Thymus (tissue), 11 donors: Measurements from ENCODE around the gene GPATCH3. TPM values are rescaled to one million over a fixed set of nuclear protein-coding genes. Genes with fewer than 3 reads are reported as not detected.

Source experiments
- DNase-seq, 9 donors: peaks; one replicate each; pipeline ENCODE4 v3.0.0-alpha.2; 2013; ENCODE audit warnings: low spot score in 9 of 9, low read depth in 6 of 9, missing footprints in 1 of 9
- H3K27ac ChIP-seq, 2 donors: one replicate each; pipeline ENCODE4 v1.5.1; 2013; ENCODE audit warnings: control low read depth in 1 of 2, low read depth in 1 of 2, low read length in 1 of 2, mild to moderate bottlenecking in 1 of 2, moderate library complexity in 1 of 2
- H3K27me3 ChIP-seq, 2 donors: one replicate each; pipeline ENCODE4 v1.5.1; 2013; ENCODE audit warnings: low read length in 1 of 2; ENCODE audit not compliant: control insufficient read depth in 2 of 2, insufficient read depth in 1 of 2
- H3K36me3 ChIP-seq, 2 donors: one replicate each; pipeline ENCODE4 v1.5.1; 2013; ENCODE audit warnings: low read length in 1 of 2, mild to moderate bottlenecking in 1 of 2, moderate library complexity in 1 of 2; ENCODE audit not compliant: control insufficient read depth in 2 of 2, insufficient read depth in 2 of 2
- H3K4me1 ChIP-seq, 2 donors: one replicate each; pipeline ENCODE4 v1.5.1; 2013; ENCODE audit warnings: low read length in 2 of 2; ENCODE audit not compliant: control insufficient read depth in 2 of 2, insufficient read depth in 2 of 2
- H3K4me3 ChIP-seq, 2 donors: one replicate each; pipeline ENCODE4 v1.5.1; 2013; ENCODE audit warnings: low read length in 2 of 2, control low read depth in 1 of 2, mild to moderate bottlenecking in 1 of 2
- H3K9me3 ChIP-seq, 2 donors: one replicate each; pipeline ENCODE4 v1.5.1; 2013; ENCODE audit warnings: low read length in 1 of 2, mild to moderate bottlenecking in 1 of 2; ENCODE audit not compliant: control insufficient read depth in 2 of 2, insufficient read depth in 1 of 2
- WGBS: extraction: QIAGEN DNeasy Blood & Tissue Kit; methylation state at CpG from one replicate; pipeline ENCODE4 v1.1.7; 2013; 5-methylcytosine and 5-hydroxymethylcytosine counted together
- polyA plus RNA-seq: library from polyadenylated mRNA; stranded (reverse); fragments of 200-250 nt; gene quantifications from one replicate; pipeline ENCODE4 v1.2.3, GENCODE V29; 2013
- total RNA-seq: library from RNA; stranded (reverse); fragments of 120-200 nt; gene quantifications from one replicate; pipeline ENCODE4 v1.2.4, GENCODE V29; 2013
- donor health status: healthy.

The GPATCH3 gene
- total and polyA plus RNA-seq, 2 donors = 10.4 to 15.8 TPM

DNA sequence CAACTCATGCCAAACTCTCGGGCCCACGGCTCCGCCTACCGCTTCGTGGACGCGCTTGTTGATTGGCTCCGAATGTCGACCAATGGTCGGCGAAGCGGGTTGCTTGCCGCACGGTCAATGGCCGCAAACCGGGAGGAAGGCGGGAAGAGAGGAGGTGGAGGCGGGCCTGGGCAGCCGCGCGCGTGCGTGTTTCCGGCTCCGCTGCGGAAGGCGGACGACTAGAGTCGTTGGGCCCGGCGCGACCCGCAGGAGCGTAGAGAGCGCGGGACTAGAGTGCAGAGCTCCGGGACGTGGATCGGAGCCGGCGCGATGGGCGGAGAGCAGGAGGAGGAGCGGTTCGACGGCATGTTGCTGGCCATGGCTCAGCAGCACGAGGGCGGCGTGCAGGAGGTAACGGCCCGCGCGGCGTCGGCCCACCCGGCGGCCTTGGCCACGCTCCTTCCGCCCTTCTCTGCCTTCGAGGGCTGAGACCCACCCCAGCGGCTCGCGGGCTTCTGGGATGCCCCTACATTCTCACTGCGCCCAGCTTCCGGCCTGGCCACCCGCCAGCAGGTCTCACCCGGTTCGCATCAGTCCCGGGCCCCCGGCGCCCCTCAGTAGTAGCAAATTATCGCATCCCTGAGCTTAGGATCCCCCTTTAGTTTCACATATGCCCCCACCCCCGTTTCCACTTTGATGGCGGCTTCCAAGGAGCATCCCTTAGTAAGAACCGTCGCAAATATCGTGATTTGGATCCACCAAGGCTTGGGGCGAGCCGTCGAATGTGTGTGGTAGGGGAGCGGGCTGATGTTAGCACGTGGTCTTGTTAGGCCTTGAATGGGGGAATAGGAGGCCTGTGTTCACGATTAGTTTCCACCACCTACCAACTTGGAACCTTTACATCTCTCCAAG is 21.5 kb upstream of the GPATCH3 start, which contains the start of gene NUDC:
TSS of gene NUDC (plus strand) at position 204 of the 891 bp plus-strand sequence. CDS start at position 310, 106 bp downstream.
- peak within 1 kb of the TSS; percentile 87 to 91 for H3K27ac ChIP-seq
- H3K27me3 ChIP-seq = no peaks in the 10 kb centered on the region
- peak; percentile 86 to 97 (median 94) for DNase-seq
- under 1% methylated on average over 83 of the region's 83 CpGs for WGBS
- no peaks in the 10 kb centered on the region for H3K9me3 ChIP-seq
- H3K36me3 ChIP-seq = peaks cover 23 to 25% of the 10 kb centered on the region in 2 donors
- peaks cover 15 to 20% of the 10 kb centered on the region in 2 donors for H3K4me1 ChIP-seq
- H3K4me3 ChIP-seq = peak within 1 kb of the TSS; percentile 78 to 87

DNA sequence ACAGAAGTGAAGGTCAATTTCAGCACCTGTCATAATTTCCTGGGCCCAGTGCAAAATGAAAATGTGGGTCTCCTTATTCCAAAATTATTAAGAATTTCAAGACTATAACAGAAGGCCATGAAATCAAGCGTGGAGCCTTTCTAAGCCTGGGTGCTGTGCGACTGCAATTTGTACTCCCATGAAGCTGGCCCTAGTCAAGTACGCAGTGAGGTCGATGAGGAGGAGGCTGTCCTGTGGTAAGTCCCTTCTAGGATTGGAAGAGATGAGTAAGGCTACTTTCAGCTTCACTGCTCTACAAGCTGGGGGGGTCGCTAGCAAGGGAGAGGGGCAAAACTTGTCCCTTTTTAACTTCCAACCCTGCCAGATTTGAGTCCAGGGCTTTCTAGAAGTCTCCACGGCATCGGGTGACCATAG is 20.9 kb upstream of the GPATCH3 start:
- DNase-seq = no peak
- WGBS = 28% methylated on average over 7 of the region's 7 CpGs
- no peaks in the 10 kb centered on the region for H3K9me3 ChIP-seq
- peaks cover 17 to 19% of the 10 kb centered on the region in 2 donors for H3K36me3 ChIP-seq
- H3K27ac ChIP-seq = peak overlapping the region; percentile 70 to 80
- peaks cover 15 to 20% of the 10 kb centered on the region in 2 donors for H3K4me1 ChIP-seq
- H3K27me3 ChIP-seq = no peaks in the 10 kb centered on the region
- H3K4me3 ChIP-seq = peak overlapping the region; percentile 78 to 87

- H3K36me3 ChIP-seq = no peaks in the 10 kb centered on the region
- H3K4me3 ChIP-seq = no peak overlapping the region
- no peak for DNase-seq
- H3K27ac ChIP-seq = no peak overlapping the region
- no peaks in the 10 kb centered on the region for H3K4me1 ChIP-seq
- 87% methylated on average over 5 of the region's 5 CpGs for WGBS
- peaks cover 0 to 3% of the 10 kb centered on the region in 2 donors for H3K27me3 ChIP-seq
- no peaks in the 10 kb centered on the region for H3K9me3 ChIP-seq
These were observed 15.1 kb upstream of the GPATCH3 start for GRCh38 chr1:26915204-26915842.

DNA sequence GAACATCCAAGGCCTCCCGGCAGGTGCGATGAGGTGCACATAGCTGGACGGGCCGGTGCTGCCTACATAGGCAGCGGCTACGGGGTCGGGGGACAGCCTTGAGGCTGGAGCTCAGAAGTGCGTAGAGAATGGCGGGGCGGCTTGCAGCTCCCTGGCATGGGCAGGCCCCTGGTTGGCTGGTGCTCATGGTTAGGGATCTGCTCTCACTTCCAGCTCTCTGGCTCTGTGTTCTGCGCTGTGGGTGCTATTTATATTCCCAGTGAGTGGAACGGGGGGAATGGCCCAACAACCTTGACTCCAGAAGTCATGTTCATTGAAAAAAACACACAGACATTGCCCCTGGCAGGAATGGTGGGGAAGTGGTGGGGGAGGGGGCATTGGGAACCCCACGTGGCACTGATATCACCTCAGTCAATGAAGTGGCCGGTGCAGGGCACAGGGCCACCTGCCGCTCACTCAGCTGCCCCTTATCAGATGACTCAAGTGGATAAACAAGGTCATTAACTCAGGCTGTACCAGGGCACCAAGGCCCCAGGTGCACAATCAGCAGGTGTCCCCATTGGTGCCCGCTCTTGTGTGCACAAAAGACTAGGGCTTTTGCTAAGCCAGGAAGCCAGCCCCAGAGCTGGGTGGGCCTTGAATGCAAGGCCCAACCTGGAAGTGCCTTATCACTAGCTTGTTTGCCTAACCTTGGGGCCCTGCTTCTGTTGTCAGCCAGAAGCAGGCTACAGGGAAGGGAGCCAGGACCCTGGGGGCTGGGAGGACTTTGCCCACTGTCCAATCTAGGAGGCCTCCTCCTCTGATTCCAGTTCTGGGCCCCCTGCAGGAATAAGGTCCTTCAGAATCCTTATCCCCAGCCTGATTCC is 13.7 kb upstream of the GPATCH3 start, which contains the start of gene NR0B2:
TSS of gene NR0B2 (minus strand) at position 222 of the 866 bp plus-strand sequence. CDS start at position 187, 35 bp downstream.
- H3K27ac ChIP-seq = no peak within 1 kb of the TSS
- H3K9me3 ChIP-seq = no peaks in the 10 kb centered on the region
- no peaks in the 10 kb centered on the region for H3K4me1 ChIP-seq
- DNase-seq = no peak
- no peaks in the 10 kb centered on the region for H3K36me3 ChIP-seq
- peaks cover 0 to 3% of the 10 kb centered on the region in 2 donors for H3K27me3 ChIP-seq
- 93% methylated on average over 16 of the region's 16 CpGs for WGBS
- no peak within 1 kb of the TSS for H3K4me3 ChIP-seq

- no peaks in the 10 kb centered on the region for H3K9me3 ChIP-seq
- WGBS = 82% methylated on average over 5 of the region's 5 CpGs
- no peaks in the 10 kb centered on the region for H3K36me3 ChIP-seq
- peaks cover 0 to 3% of the 10 kb centered on the region in 2 donors for H3K27me3 ChIP-seq
- no peak overlapping the region for H3K27ac ChIP-seq
- DNase-seq = no peak
- no peaks in the 10 kb centered on the region for H3K4me1 ChIP-seq
- no peak overlapping the region for H3K4me3 ChIP-seq
These were observed 13.1 kb upstream of the GPATCH3 start for GRCh38 chr1:26913389-26913753.

DNA sequence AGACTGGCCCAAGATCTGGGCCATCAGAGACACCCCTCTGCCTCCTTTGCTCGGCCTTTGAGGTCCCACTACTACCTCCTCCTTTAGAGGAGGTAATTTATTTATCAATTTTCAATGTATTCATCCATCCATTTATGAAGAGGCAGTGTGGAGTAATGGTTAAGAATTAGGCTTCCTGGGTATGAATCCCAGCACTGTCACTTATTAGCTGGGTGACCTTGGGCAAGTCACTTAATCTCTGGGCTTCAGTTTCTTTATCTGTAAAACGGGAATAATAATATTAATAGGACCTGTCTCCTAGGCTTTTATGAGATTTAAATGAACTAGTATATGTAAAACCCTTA is 11.9 kb upstream of the GPATCH3 start:
- Histone ChIP-seq H3K27me3 (peaks cover 0 to 3% of the 10 kb centered on the region in 2 donors), H3K4me1 (no peaks in the 10 kb centered on the region), H3K27ac (no peak overlapping the region), H3K9me3 (no peaks in the 10 kb centered on the region), H3K36me3 (no peaks in the 10 kb centered on the region), H3K4me3 (no peak overlapping the region)
- no peak for DNase-seq
- 86% methylated on average over 2 of the region's 2 CpGs for WGBS

- Histone ChIP-seq H3K27me3 (peaks cover 0 to 3% of the 10 kb centered on the region in 2 donors), H3K36me3 (no peaks in the 10 kb centered on the region), H3K4me3 (no peak overlapping the region), H3K27ac (no peak overlapping the region), H3K4me1 (no peaks in the 10 kb centered on the region), H3K9me3 (no peaks in the 10 kb centered on the region)
- no peak for DNase-seq
- 94% methylated on average over 8 of the region's 8 CpGs for WGBS
These were observed 11.3 kb upstream of the GPATCH3 start for GRCh38 chr1:26911399-26912146.

GRCh38 chr1:26910343-26911160 is 10.3 kb upstream of the GPATCH3 start:
- H3K4me3 ChIP-seq = no peak overlapping the region
- no peaks in the 10 kb centered on the region for H3K9me3 ChIP-seq
- H3K36me3 ChIP-seq = no peaks in the 10 kb centered on the region
- peaks cover 0 to 3% of the 10 kb centered on the region in 2 donors for H3K27me3 ChIP-seq
- WGBS = 95% methylated on average over 4 of the region's 4 CpGs
- H3K27ac ChIP-seq = no peak overlapping the region
- DNase-seq = no peak
- no peaks in the 10 kb centered on the region for H3K4me1 ChIP-seq
